ENCODE data around the gene TMEM88.

TMEM88 gene

DNA sequence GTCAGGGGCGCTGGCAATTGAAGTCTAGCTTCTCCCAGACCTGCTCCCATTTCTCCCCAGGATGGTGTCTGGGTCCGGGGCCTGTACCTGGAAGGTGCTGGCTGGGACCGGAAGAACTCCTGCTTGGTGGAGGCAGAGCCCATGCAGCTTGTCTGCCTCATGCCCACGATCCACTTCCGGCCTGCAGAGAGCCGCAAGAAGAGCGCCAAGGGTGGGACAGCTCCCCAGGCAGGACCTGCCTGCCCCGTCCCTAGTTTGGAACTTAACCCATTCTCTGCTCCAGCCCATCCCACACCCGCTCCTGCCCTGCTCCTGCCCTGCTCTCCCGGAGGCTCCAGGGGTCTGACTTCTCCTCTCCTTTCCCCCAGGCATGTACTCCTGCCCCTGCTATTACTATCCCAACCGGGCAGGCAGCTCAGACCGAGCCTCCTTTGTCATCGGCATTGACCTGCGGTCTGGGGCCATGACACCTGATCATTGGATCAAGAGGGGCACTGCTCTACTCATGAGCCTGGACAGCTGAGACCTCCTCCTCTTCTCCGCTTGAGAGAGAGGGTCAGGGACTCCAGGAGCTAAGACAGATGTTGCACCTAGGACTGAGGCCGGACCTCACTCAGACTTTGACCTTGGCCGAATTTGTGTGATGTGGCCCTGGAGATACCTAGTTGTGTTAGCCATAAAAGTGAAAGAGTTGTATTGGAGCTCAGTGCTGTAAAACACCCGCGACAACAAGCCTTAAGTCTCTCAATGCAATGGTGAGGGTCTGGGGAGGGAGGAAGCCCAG lies 21.7 kb upstream of the TMEM88 start:
- DNase-seq (ENCODE audit: low read depth): no peak

- DNase-seq (ENCODE audit: low read depth): peak; percentile 77
Measured at GRCh38 chr17:7833795-7834541, 20.9 kb upstream of the TMEM88 start, which contains the start of gene KDM6B. KDM6B (plus strand) TSS chr17:7834217; CDS start chr17:7845555, 11,338 bp downstream.

DNA sequence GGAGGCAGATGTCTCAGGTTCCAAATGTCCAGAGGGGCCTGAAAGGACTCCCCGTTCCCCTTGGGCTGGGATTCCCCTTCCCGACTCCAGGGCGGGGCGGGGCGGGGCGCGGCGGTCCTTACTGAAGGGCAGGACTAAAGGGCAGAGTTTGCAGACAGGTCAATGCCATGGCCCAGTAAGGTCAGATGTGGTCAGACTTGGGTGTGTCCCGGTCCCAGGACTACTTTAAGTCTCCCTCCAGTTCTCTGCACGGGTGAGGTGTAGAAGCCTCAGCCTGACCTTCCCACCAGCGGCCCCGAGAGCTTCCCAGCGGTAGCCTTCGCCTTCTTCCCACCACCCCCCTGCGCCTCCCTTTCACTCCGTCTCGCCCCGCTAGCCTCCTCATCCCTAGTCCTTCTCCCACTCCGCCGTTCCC lies 20.3 kb upstream of the TMEM88 start:
- no peak for DNase-seq (ENCODE audit: low read depth)

GRCh38 chr17:7834957-7835813 lies 19.7 kb upstream of the TMEM88 start:
- DNase-seq (ENCODE audit: low read depth): peak; percentile 82

- DNase-seq (ENCODE audit: low read depth): no peak
Measured at GRCh38 chr17:7835814-7836595, 18.9 kb upstream of the TMEM88 start.

- peak; percentile 46 for DNase-seq (ENCODE audit: low read depth)
Measured at GRCh38 chr17:7836596-7837407, 18.1 kb upstream of the TMEM88 start.

GRCh38 chr17:7837408-7838088 lies 17.3 kb upstream of the TMEM88 start:
- DNase-seq (ENCODE audit: low read depth): no peak

GRCh38 chr17:7838090-7839075 lies 16.5 kb upstream of the TMEM88 start:
- no peak for DNase-seq (ENCODE audit: low read depth)

- no peak for DNase-seq (ENCODE audit: low read depth)
Measured at GRCh38 chr17:7839190-7839875, 15.5 kb upstream of the TMEM88 start.

DNA sequence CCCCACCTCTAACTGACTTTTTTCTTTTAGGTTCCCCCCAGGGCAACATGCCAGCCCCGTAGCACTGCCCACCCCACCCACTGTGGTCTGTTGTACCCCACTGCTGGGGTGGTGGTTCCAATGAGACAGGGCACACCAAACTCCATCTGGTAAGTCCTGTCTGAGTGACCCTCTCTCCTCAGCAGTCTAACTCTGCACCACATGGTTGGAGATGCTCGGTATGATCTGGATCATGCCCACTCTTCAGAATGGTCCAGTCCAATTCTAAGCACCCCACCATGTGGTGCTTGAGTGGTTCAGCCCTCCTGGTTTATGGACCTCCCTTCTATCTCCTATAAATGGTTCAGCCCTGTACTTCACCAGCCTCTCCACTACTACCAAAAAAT lies 15.0 kb upstream of the TMEM88 start:
- DNase-seq (ENCODE audit: low read depth): no peak

- no peak for DNase-seq (ENCODE audit: low read depth)
Measured at GRCh38 chr17:7840441-7840840, 14.4 kb upstream of the TMEM88 start.

DNA sequence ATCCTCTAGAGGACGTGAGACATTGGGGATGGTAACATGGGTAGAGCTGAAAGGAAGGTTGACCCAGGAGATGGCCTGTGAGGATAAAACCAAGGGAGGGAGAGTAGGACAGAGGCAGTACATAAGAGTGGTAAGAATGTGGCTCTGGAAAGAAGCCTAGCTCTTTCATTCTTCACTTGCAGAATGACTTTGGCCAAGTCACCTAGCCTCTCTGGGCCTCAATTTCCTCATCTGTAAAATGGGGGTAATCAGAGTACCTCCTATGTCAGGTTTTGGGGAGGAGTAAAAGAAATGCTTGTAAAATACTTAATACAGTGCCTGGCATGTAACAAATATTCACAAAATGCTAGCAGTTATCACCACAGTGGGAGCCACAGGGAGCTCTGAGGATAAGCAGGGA lies 14.0 kb upstream of the TMEM88 start:
- no peak for DNase-seq (ENCODE audit: low read depth)

DNA sequence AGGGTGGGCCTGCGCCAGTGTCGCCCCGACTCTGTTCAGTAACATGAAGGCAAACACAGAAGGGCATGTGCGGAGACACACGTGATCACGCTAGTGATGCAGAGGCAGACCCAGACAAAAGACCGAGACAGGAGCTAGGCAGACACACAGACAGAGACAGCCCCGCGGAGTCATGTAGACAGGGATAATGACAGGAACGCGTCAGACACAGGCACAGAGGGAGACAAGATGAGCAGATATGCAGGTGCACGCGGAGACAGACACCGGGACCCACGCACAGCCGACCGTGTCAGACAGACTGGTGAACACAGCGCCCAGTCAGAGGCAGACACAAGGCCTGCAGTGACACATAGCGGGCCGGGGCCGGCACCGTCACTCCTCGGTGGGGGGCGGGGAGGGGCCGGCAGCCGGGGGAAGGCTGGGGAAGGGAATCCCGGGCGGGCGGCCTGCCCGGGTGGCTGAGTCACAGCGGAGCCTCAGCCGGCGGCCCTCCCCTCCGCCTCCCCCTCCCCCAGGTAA lies 13.4 kb upstream of the TMEM88 start:
- peak; percentile 92 for DNase-seq (ENCODE audit: low read depth)

DNA sequence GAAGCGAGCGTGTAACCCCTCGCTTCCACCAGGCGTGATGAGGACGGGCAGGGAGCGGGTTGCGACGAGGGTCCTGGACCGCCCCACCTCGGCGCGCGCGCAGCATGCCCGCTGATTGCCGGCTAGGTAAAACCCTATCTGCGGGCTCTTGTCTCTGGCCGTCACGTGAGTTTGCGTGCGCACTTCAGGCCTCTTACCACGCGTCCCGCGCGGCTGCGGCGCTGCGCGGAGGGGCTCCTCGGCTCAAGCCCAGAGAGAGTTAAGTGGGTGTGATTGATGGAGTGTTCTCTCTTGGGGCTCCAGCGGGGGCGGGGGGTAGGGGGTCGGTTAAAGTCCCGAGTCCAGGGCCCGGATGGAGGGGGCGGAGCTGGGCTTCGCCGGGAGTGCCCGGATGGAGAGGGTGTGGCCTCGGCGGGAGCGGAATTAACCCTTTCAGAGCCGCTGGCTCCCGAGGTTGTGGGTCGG lies 12.9 kb upstream of the TMEM88 start:
- peak; percentile 79 for DNase-seq (ENCODE audit: low read depth)

DNA sequence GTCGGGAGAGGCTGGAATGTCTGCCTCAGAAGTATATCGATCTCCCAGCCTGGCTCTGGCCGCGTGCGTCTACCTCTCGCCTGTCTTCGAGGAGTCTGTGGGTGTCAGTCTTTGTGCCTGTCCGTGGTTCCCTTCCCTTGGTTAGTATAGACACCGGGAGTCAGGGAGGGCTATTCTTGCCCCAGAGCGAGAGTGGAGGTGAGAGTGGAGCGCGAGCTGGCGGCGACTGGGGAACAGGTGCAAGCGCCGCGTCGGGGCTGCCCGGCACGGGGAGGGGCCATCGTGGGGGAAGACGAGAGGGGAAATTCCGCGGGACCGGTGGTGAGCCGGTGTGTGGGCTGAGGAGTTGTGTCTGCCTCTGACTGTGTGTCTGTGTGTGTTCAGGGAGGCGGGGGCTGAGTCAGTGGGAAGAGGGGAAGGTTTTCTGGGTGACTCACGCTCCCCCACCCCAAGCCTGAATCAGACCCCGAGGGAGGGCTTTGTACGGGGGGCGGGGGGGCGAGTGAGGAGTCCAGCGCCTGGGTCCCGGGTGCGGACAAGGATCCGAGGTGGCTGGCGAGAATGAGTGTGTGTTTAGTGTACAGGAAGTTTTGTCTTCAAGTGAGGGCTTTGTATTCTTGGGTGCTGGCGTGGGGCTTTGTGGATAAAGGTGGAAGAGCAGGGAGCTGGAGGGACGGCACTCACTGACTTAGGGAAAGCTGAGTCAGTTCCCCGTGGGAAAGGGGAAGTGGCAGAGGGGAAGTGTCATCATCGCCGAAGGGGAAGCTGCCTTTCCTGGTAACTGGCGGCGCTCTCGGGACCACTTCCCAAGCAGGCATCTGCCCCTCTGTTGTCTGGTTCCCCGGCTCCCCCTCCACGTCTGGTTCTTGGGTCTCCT lies 12.2 kb upstream of the TMEM88 start:
- peak; percentile 95 for DNase-seq (ENCODE audit: low read depth)

- DNase-seq (ENCODE audit: low read depth): peak; percentile 47
Measured at GRCh38 chr17:7843257-7843535, 11.7 kb upstream of the TMEM88 start.
